SIG-M5 treated with dmso at 0.1 percent for 504 hours (cell line): Measurements from ENCODE around the gene HP1BP3.
"Not testable (repeated sequence)": the region's sequence is repeated elsewhere in the genome, so short reads cannot be mapped to it uniquely, and the experiment has no call there.

Source experiments
- DNase-seq: peaks from one replicate; lab custom pipeline; 2025; ENCODE audit not compliant: unreplicated experiment; lab: John Stamatoyannopoulos, UW

Gene HP1BP3

GRCh38 chr1:20727746-20728316 lies 59.3 kb downstream of the HP1BP3 start:
- peak; percentile 6 for DNase-seq

DNA sequence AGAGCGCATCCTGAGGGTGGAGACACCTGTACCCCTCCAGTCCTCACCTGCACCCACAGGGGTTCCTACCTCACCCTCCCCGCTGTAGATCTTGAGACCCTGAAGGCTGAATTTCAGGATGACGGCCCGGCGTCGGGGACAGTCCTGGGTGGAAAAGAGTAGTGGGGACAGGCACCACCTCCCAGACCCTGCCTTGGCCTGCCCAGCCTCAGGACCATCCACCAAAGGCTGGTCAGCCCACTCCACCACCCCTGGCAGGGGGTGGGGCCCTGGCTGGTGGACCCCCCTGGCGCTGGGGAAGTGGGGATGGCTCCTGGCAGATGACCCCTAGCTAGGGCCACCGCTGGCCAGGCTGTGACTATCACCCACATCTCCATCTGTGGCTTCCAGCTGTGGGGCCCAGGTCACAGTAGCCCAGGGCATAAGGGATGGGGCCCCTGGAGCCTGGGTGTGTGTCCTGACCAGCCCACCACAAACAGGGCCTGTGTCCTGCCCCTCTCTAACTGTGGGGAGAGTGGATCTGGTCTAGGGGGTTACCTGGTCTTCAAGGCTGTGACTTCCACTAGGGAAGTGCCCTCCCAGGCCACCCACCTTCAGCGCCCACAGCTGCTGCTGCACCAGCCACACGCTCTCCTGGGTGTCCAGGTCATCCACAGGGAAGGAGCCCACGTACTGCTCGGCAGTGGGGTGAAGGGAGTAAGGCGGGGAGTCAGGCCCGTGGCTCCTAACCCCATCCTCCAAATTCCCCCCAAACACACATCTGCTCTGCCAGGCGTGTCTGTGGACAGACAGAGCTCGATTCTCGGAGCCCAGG lies 60.0 kb downstream of the HP1BP3 start:
- DNase-seq, result no peak

GRCh38 chr1:20726118-20726911 lies 60.8 kb downstream of the HP1BP3 start:
- no peak for DNase-seq

- DNase-seq, result no peak
Observed at GRCh38 chr1:20725189-20726117, 61.7 kb downstream of the HP1BP3 start.

GRCh38 chr1:20724364-20725188 lies 62.5 kb downstream of the HP1BP3 start:
- no peak for DNase-seq

DNA sequence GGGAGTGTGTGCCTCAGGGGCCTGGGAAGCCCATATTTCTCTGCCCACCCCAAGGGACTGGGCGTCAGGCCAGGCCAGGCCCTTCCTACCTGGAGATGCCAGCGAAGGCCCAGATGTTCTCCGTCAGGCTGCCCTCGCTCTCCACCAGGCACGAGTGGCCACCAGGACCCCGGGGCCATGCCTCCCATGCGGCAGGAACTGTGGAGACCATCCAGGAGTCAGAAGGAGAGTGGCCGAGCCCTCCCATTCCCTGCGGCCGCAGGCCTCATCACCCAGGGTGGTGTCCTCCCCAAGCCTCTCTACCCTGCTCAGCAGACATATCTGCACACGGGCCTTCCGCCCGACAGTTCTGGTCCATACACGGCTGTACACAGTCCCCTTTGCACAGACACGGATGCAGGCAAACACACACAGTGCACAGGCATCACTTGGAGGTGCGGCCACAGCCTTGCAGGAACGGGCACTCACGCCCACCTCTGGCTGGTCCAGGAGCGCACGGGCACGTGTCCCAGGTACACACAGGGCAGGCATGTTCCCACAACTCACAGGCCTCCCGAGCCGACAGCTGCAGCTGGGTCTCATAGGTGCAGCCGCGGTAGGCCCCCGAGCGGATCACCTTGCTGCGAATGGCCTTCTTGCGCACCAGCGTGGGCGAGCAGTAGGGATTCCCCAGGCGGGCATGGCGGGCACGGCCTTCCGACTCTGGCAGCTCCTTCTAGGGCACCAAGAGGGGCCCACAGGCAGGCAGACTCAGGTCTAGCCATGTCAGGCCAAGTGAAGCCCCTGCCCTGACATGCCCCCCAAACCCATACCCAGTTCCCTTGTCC lies 63.4 kb downstream of the HP1BP3 start:
- DNase-seq, result no peak

- DNase-seq, result no peak
Observed at GRCh38 chr1:20723159-20723536, 64.0 kb downstream of the HP1BP3 start.

DNA sequence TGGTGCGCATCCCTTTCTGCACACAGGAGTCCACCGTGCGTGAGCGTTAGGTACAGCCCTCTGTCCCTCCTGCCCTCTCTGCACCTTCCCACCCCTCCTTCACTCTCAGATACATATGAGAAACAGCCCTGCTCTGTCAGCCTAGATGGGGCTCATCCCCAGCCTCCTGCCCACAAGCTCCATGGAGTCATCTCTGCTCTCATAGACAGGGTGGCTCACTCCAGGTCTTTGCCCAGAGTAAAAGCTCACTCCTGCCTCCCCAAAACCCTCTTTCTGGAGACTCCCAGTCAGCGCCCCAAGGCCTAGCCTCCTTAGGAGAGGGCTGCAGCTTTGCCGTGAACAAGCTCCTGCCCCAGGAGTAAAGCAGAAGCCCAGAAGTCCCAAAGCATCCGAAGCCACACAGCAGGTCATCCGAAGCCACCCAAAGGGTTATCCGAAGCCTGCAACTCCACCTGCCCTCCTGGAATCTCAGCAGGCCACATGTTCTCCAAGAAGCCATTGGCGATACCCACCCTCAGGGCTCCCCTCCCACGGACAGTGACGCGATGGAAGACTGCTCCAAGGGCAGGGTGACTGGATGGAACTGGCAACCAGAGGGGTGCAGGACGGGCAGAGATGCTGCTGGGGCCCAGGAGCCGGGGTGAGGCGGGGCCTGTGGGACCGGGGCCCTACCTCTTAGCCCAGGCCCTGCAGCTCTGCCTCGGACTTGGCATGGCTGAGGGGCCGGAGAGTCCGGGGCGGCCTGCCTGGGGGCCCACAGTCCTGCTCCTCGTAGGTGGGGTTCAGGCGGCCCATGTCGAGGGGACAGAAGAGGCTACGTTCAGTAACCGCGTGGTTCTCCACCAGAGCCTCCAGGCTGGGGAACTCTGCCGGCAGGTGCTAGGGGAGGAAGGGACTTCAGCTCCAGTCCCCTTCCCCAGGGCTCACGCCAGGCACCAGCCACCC lies 65.7 kb downstream of the HP1BP3 start:
- DNase-seq, result no peak

GRCh38 chr1:20720631-20721091 lies 66.4 kb downstream of the HP1BP3 start:
- no peak for DNase-seq

- DNase-seq, result no peak
Observed at GRCh38 chr1:20719871-20720620, 67.1 kb downstream of the HP1BP3 start.

DNA sequence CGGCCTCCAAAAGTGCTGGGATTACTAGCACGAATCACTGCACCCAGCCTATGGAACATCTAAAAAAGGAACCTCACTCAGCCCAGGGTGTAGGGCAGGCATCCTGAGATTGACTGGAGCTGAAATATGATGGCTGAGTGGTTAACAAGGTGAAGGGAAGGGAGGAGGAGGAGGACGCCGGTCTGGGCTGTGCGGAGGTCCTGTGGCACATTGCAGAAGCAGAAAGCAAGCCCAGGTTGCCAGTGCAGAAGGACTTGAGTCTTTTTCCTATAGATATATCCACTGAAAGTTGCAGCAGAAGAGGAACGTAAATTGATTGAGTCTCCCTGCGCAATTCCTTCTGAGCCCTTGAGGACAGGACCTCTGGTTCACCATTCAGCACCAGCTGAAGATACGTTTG lies 67.8 kb downstream of the HP1BP3 start:
- DNase-seq, result no peak

DNA sequence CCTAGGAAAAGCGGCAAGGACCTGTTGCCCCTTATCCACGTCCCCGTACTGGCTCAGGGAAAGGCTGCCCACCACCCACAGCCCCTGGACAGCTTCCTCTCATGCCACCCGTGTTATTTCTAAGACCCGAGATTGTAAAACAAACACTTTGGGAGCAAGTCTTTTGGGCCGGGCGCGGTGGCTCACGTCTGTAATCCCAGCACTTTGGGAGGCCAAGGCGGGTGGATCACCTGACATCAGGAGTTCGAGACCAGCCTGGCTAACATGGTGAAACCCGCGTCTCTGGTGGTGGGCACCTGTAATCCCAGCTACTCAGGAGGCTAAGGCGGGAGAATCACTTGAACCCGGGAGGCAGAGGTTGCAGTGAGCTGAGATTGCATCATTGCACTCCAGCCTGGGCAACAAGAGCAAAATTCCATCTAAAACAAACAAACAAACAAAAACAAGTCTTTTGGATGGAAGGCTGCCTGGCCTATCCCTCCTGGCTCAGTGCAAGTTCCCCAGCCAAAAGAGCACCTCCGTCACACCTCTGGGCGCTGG lies 68.7 kb downstream of the HP1BP3 start:
- DNase-seq, result not testable (repeated sequence)

GRCh38 chr1:20717452-20718342 lies 69.4 kb downstream of the HP1BP3 start, which contains the start of gene KIF17:
TSS of gene KIF17 (minus strand) at chr1:20718007. CDS start at chr1:20717706, 301 bp downstream.
- peak; percentile 40 for DNase-seq

DNA sequence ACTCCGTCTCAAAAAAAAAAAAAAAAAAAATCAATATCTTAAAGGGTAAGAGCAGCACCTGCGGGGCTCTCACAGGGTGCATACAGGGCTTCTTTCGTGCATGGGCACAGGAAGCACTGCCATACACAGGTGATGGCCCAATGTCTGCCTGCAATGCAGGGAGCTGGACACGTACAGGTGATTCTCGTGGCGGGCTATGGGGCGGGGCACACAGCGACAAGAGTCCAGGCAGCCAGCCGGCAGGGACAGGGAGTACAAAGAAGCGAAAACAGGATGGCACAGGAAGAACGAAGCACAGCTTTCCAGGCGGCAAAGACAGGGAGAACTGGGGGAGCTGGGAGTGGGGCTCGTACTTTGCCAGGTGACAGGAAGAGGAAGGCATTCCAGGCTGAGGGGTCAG lies 70.9 kb downstream of the HP1BP3 start:
- no peak for DNase-seq

- DNase-seq, result no peak
Observed at GRCh38 chr1:20715406-20715805, 71.7 kb downstream of the HP1BP3 start.

- DNase-seq, result no peak
Observed at GRCh38 chr1:20713440-20713839, 73.7 kb downstream of the HP1BP3 start.
